Suprapubic skin (tissue), 4 donors: ENCODE data around the gene RRH.
A peak's percentile ranks its signal among the peaks of the same experiment; 100 is the strongest.

Experiments used
- CTCF ChIP-seq, 2 donors: fragments of 200-600 bp in 1 of 2; fragments of 450-650 bp in 1 of 2; sonication (generic) in 1 of 2; IDR thresholded peaks; one replicate each; pipeline ENCODE4 v1.5.1; 2016 to 2019; ENCODE audit warnings: antibody characterized with exemption in 2 of 2, mild to moderate bottlenecking in 1 of 2, moderate library complexity in 1 of 2
- POLR2A ChIP-seq, 2 donors: fragments of 450-650 bp; IDR thresholded peaks; one replicate each; pipeline ENCODE4 v1.6.1; 2017; ENCODE audit warnings: antibody characterized with exemption in 2 of 2, mild to moderate bottlenecking in 2 of 2, moderate library complexity in 2 of 2
- POLR2AphosphoS5 ChIP-seq, 3 donors: sonication (generic); formaldehyde crosslinking; IDR thresholded peaks; one replicate each; pipeline ENCODE4 v1.6.1; 2017; ENCODE audit warnings: antibody characterized with exemption in 3 of 3

- TF ChIP-seq CTCF (IDR thresholded peaks at IDR 0.05) (no peak), POLR2A (IDR thresholded peaks at IDR 0.05) (no peak), POLR2AphosphoS5 (IDR thresholded peaks at IDR 0.05) (peak in 2 of 3 donors; percentile 36 to 71)
These were observed 12.4 kb upstream of the RRH start, which contains the start of gene GAR1 for GRCh38 chr4:109815151-109816081.
